ENCODE data around the gene CASP3.

CASP3 gene

GRCh38 chr4:184649026-184649970 lies at the start of gene CASP3, which contains the start of gene PRIMPOL:
TSS of gene CASP3 (minus strand) at chr4:184649447. CDS start at chr4:184638453, 10,994 bp downstream.
TSS of gene PRIMPOL (plus strand) at chr4:184649738. CDS start at chr4:184657141, 7,403 bp downstream.
- peak; percentile 75 to 96 for DNase-seq

- DNase-seq, result no peak
These were observed 48.7 kb upstream of the CASP3 start for GRCh38 chr4:184697956-184698355.

GRCh38 chr4:184695178-184695896 lies 46.1 kb upstream of the CASP3 start:
- no peak for DNase-seq

GRCh38 chr4:184694412-184694956 lies 45.2 kb upstream of the CASP3 start:
- DNase-seq, result no peak

- DNase-seq, result no peak
These were observed 43.8 kb upstream of the CASP3 start for GRCh38 chr4:184693056-184693455.

- DNase-seq, result no peak
These were observed 40.4 kb upstream of the CASP3 start for GRCh38 chr4:184689681-184690080.

GRCh38 chr4:184688447-184688846 lies 39.2 kb upstream of the CASP3 start:
- DNase-seq, result no peak

GRCh38 chr4:184688005-184688404 lies 38.8 kb upstream of the CASP3 start:
- no peak for DNase-seq

GRCh38 chr4:184684491-184685189 lies 35.4 kb upstream of the CASP3 start:
- DNase-seq, result no peak

- no peak for DNase-seq
These were observed 32.7 kb upstream of the CASP3 start for GRCh38 chr4:184681916-184682315.

- DNase-seq, result no peak
These were observed 31.5 kb upstream of the CASP3 start for GRCh38 chr4:184680698-184681097.

GRCh38 chr4:184675821-184676492 lies 26.7 kb upstream of the CASP3 start:
- no peak for DNase-seq

- no peak for DNase-seq
These were observed 25.8 kb upstream of the CASP3 start for GRCh38 chr4:184675018-184675417.

- DNase-seq, result no peak
These were observed 24.8 kb upstream of the CASP3 start for GRCh38 chr4:184674011-184674410.

- DNase-seq, result no peak
These were observed 23.5 kb upstream of the CASP3 start for GRCh38 chr4:184672741-184673140.

GRCh38 chr4:184671101-184671500 lies 21.9 kb upstream of the CASP3 start:
- no peak for DNase-seq

GRCh38 chr4:184669251-184669650 lies 20.0 kb upstream of the CASP3 start:
- no peak for DNase-seq

- no peak for DNase-seq
These were observed 19.4 kb upstream of the CASP3 start for GRCh38 chr4:184668511-184669114.

GRCh38 chr4:184668096-184668495 lies 18.8 kb upstream of the CASP3 start:
- DNase-seq, result no peak

GRCh38 chr4:184666670-184667069 lies 17.4 kb upstream of the CASP3 start:
- no peak for DNase-seq

- no peak for DNase-seq
These were observed 15.4 kb upstream of the CASP3 start for GRCh38 chr4:184664445-184665210.
